Karpas-422 (cell line): ENCODE results near the gene REPS1. TPM values are rescaled to one million over a fixed set of nuclear protein-coding genes. Genes with fewer than 3 reads are reported as not detected.

Experiments used
- DNase-seq: peaks from one replicate; pipeline ENCODE4 v3.0.0-alpha.2; 2015
- H2AFZ ChIP-seq: fragments of 200-600 bp; sonication (generic); 2 replicates; pipeline ENCODE4 v1.6.1; 2014; ENCODE audit warnings: antibody characterized with exemption, low read length, mixed read lengths
- H3K27ac ChIP-seq: fragments of 200-600 bp; sonication (generic); 2 replicates; pipeline ENCODE4 v1.5.1; 2014; ENCODE audit warnings: mild to moderate bottlenecking, low read length, moderate library complexity
- H3K27me3 ChIP-seq: fragments of 200-600 bp; sonication (generic); 2 replicates; pipeline ENCODE4 v1.6.1; 2014; ENCODE audit warnings: low read length, mixed read lengths
- H3K36me3 ChIP-seq: fragments of 200-600 bp; sonication (generic); 2 replicates; pipeline ENCODE4 v1.6.1; 2014; ENCODE audit warnings: low read length, mixed read lengths; ENCODE audit not compliant: insufficient read depth
- H3K4me1 ChIP-seq: fragments of 200-600 bp; sonication (generic); 2 replicates; pipeline ENCODE4 v1.6.1; 2014; ENCODE audit warnings: mild to moderate bottlenecking, low read length, mixed read lengths
- H3K4me2 ChIP-seq: fragments of 200-600 bp; sonication (generic); 2 replicates; pipeline ENCODE4 v1.6.1; 2014; ENCODE audit warnings: low read length, low read depth, mild to moderate bottlenecking; ENCODE audit not compliant: poor library complexity, severe bottlenecking
- H3K4me3 ChIP-seq: fragments of 200-600 bp; sonication (generic); 2 replicates; pipeline ENCODE4 v1.5.1; 2014; ENCODE audit warnings: mild to moderate bottlenecking, antibody characterized with exemption, low read length, mixed read lengths
- H3K79me2 ChIP-seq: fragments of 200-600 bp; sonication (generic); 2 replicates; pipeline ENCODE4 v1.6.1; 2014; ENCODE audit warnings: mild to moderate bottlenecking, low read length, mixed read lengths
- H3K9ac ChIP-seq: fragments of 200-600 bp; sonication (generic); 2 replicates; pipeline ENCODE4 v1.6.0; 2014; ENCODE audit warnings: low read length
- H3K9me2 ChIP-seq: fragments of 200-600 bp; sonication (generic), shearing (Covaris generic); replicated peaks from 2 replicates; pipeline ENCODE4 v1.6.0; 2014; ENCODE audit warnings: mild to moderate bottlenecking, low read length, moderate library complexity; ENCODE audit not compliant: insufficient read depth
- H3K9me3 ChIP-seq: fragments of 300-700, 200-600 bp; sonication (generic); 2 replicates; pipeline ENCODE4 v1.6.1; 2014; ENCODE audit warnings: low read length, mixed read lengths
- H4K20me1 ChIP-seq: fragments of 200-600 bp; sonication (generic); 2 replicates; pipeline ENCODE4 v1.6.1; 2014; ENCODE audit warnings: mild to moderate bottlenecking, antibody characterized with exemption, low read length, low read depth; ENCODE audit not compliant: insufficient read depth
- total RNA-seq: library from RNA; depleted of rRNA; stranded (reverse); fragments of >200 nt; shearing (Covaris generic); gene quantifications from 2 replicates; pipeline ENCODE4 v1.2.3, GENCODE V29; 2014; ENCODE audit warnings: low replicate concordance

The REPS1 gene
- total RNA-seq, 1 experiment from 2014 or later, result 82.6 TPM

DNA sequence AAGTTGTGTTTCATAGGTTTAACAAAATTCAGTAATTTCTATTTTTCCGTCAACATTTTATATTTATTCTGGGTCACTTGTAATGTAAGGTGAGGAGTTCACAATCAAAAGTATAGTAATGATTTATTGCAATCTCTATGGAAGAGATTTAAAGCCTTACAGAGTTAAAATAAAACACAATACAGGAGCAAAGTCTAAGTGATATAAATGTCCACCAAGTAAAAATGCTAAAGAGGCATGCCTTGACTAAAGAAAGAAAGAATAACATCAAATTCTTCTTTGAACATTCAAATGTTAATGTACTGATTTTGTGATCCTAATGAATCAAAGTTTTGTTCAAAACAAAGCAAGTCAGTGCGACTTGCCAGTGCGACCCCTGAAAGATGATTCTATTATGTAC is 61.5 kb downstream of the REPS1 start:
- Histone ChIP-seq H3K4me2 (no peak overlapping the region), H4K20me1 (no peaks in the 10 kb centered on the region), H3K36me3 (peaks cover 18% of the 10 kb centered on the region; the same call in 1 of the 2 replicates), H3K9me2 (no peaks in the 10 kb centered on the region), H3K9ac (no peak overlapping the region), H3K4me3 (no peak overlapping the region), H3K4me1 (peaks cover 19% of the 10 kb centered on the region), H3K27me3 (no peaks in the 10 kb centered on the region), H3K79me2 (peaks cover 24% of the 10 kb centered on the region), H2AFZ (no peak overlapping the region), H3K27ac (no peak overlapping the region), H3K9me3 (no peaks in the 10 kb centered on the region)
- no peak for DNase-seq

DNA sequence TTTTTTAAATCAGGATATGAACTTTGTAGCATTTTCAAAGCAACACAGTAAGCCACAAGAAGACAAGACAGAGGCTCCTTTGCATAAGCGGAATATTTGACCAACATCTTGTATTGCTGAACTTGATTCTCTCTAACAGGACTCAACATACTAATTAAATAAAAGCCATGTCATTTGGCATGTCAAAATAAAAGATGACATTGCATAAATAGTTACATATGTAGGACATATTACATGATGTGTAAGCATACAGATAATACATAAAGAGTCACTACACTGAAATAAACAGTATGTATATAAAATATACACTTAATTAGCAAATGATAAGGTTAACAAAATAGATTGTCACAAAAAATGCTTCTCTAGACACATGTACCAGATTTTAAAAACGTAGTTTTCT is 62.2 kb downstream of the REPS1 start:
- no peaks in the 10 kb centered on the region for H3K9me3 ChIP-seq
- no peaks in the 10 kb centered on the region for H3K27me3 ChIP-seq
- H3K4me2 ChIP-seq, result no peak overlapping the region
- peaks cover 18% of the 10 kb centered on the region; the same call in 1 of the 2 replicates for H3K36me3 ChIP-seq
- no peak overlapping the region for H2AFZ ChIP-seq
- H3K27ac ChIP-seq, result no peak overlapping the region
- H3K4me1 ChIP-seq, result peaks cover 14% of the 10 kb centered on the region
- H3K4me3 ChIP-seq, result no peak overlapping the region
- DNase-seq, result no peak
- peaks cover 23% of the 10 kb centered on the region for H3K79me2 ChIP-seq
- no peaks in the 10 kb centered on the region for H4K20me1 ChIP-seq
- H3K9ac ChIP-seq, result no peak overlapping the region
- H3K9me2 ChIP-seq, result no peaks in the 10 kb centered on the region

DNA sequence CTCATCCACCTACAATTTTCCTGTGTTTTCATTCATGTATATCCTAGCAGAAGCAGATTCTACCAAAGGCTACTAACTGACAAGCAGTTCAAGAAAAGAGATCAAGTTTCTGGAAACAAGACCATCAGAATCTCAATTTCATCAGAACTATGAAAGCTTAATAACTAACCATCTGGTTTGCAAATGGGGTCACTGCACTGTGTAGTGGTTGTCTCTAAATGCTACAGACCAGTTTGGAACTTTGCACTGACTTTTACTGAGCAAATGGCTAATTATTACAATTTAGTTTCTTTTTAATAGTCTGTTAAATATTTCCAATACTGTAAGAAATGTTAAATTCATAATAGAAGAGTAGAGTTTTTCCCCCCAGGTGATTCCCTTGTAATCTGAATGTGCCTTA is 64.5 kb downstream of the REPS1 start:
- Histone ChIP-seq H3K27ac (no peak overlapping the region), H3K9ac (no peak overlapping the region), H2AFZ (no peak overlapping the region), H3K9me2 (no peaks in the 10 kb centered on the region), H3K9me3 (no peaks in the 10 kb centered on the region), H3K4me2 (no peak overlapping the region), H4K20me1 (no peaks in the 10 kb centered on the region), H3K4me3 (no peak overlapping the region), H3K79me2 (peaks cover 29% of the 10 kb centered on the region), H3K27me3 (no peaks in the 10 kb centered on the region), H3K36me3 (peaks cover 21% of the 10 kb centered on the region; the same call in 1 of the 2 replicates), H3K4me1 (peaks cover 5% of the 10 kb centered on the region)
- DNase-seq, result no peak

DNA sequence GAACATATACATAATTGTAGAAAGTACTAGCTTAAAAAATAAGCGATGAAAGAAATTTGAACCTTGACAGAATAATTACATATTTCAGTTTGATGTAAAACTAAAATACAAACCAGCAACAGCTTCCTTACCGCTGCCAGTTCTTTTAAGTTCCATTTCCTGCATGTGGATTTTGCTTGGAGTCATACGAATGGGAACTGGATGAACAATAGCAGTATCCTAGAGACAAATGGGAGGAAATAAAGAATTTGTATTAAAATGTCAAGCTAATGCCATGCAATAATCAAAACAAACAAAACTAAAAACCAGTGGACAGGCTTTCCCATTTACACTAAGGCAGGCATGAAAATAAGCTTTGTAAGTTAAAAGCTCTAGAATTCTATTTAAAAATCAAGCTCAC is 67.1 kb downstream of the REPS1 start:
- Histone ChIP-seq H3K4me3 (no peak overlapping the region), H3K9ac (no peak overlapping the region), H4K20me1 (no peaks in the 10 kb centered on the region), H3K27ac (no peak overlapping the region), H3K9me2 (no peaks in the 10 kb centered on the region), H3K4me1 (peaks cover 5% of the 10 kb centered on the region), H3K4me2 (no peak overlapping the region), H3K27me3 (no peaks in the 10 kb centered on the region), H3K9me3 (no peaks in the 10 kb centered on the region), H2AFZ (no peak overlapping the region), H3K36me3 (peaks cover 23% of the 10 kb centered on the region; the same call in 1 of the 2 replicates), H3K79me2 (peaks cover 24% of the 10 kb centered on the region)
- no peak for DNase-seq

DNA sequence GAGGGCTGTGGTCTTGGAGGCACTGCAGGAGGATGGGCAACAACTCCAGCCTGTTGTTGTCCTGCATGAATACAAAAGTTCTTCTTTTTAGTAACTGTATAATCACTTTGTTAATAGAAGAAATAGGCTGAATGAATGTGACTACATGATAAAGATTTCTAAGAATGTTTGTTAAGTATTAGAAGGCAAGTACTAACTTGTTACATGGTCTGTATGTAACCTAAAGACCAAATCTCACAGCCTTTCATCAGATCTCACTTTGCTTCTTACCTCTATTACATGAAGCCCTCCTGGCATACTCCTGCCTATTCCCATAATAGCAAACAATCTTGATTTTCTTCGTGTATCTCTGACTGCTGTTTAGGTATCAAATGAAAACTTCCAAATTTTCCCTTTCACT is 73.4 kb downstream of the REPS1 start:
- Histone ChIP-seq H2AFZ (no peak overlapping the region), H3K9me3 (no peaks in the 10 kb centered on the region), H3K27me3 (no peaks in the 10 kb centered on the region), H3K79me2 (0 out of 2 replicates have a peak, but pooled peaks cover 6% of the 10 kb centered on the region), H3K9ac (no peak overlapping the region), H3K36me3 (peaks cover 61% of the 10 kb centered on the region), H3K4me1 (peaks cover 5% of the 10 kb centered on the region), H3K4me2 (no peak overlapping the region), H3K27ac (no peak overlapping the region), H3K9me2 (no peaks in the 10 kb centered on the region), H4K20me1 (no peaks in the 10 kb centered on the region), H3K4me3 (no peak overlapping the region)
- no peak for DNase-seq

DNA sequence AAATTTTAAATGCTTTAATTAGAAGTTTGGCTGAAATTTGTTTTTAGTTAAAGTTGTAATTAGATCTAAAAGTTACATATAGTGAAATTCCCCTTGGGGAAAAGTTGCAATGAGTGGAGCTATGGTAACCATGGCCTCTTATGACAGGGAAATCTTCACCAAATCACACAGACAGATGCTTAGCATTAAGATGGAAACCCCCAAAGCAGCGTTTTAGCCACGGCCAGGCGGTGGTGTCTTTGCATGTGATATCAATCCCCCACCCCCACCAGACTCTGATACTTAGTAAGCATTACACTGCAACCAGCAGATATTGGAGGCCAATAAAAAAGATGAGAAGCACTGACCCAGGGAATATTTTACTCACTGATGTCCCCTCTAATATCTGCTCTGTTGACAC is 75.7 kb downstream of the REPS1 start:
- Histone ChIP-seq H3K36me3 (peaks cover 61% of the 10 kb centered on the region), H3K27me3 (no peaks in the 10 kb centered on the region)
- DNase-seq, result no peak

DNA sequence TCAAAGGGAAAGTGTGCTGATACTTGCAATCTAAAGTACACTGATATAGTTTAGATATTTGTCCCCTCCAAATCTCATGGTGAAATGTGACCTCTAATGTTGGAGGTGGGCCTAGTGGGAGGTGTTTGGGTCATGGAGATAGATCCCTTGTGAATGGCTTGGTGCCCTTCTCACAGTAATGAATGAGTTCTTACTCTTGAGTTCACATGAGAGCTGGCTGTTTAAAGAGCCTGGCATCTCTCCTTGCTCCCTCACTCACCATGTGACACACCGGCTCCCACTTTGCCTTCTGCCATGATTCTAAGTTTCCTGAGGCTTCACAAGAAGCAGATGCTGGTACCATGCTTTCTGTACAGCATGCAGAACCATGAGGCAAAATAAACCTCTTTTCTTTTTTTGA is 78.1 kb downstream of the REPS1 start:
- H4K20me1 ChIP-seq, result no peaks in the 10 kb centered on the region
- H3K27me3 ChIP-seq, result no peaks in the 10 kb centered on the region

More for the DNA sequence above, 75.7 kb downstream of the REPS1 start:
- Histone ChIP-seq H2AFZ (no peak overlapping the region), H3K4me1 (peaks cover 10% of the 10 kb centered on the region), H3K4me3 (no peak overlapping the region), H3K4me2 (no peak overlapping the region), H4K20me1 (no peaks in the 10 kb centered on the region), H3K79me2 (no peaks in the 10 kb centered on the region), H3K9me3 (no peaks in the 10 kb centered on the region), H3K9ac (no peak overlapping the region), H3K27ac (no peak overlapping the region), H3K9me2 (no peaks in the 10 kb centered on the region)

DNA sequence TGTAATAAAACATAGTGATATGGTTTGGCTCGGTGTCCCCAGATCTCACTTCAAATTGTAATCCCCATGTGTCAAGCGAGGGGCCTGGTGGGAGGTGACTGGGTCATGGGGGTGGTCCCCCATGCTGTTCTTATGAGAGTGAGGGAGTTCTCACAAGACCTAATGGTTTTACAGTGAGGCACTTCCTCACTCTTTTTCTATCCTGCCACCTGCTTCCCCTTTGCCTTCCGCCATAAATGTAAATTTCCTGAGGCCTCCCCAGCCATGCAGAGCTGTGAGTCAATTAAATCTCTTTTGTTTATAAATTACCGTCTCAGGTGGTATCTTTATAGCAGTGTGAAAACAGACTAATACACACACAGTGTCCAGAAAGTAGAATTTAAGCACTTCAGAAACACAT is 78.5 kb downstream of the REPS1 start:
- Histone ChIP-seq H2AFZ (no peak overlapping the region), H3K79me2 (no peaks in the 10 kb centered on the region), H3K9ac (no peak overlapping the region), H3K9me2 (no peaks in the 10 kb centered on the region), H4K20me1 (no peaks in the 10 kb centered on the region), H3K27ac (peak overlapping the region; percentile 6; the same call in 1 of the 2 replicates), H3K36me3 (peaks cover 55% of the 10 kb centered on the region), H3K4me1 (peaks cover 10% of the 10 kb centered on the region), H3K27me3 (no peaks in the 10 kb centered on the region), H3K4me2 (peak overlapping the region; percentile 10), H3K9me3 (no peaks in the 10 kb centered on the region), H3K4me3 (no peak overlapping the region)
- DNase-seq, result peak; percentile 53

More for the DNA sequence above, 78.1 kb downstream of the REPS1 start:
- peaks cover 58% of the 10 kb centered on the region for H3K36me3 ChIP-seq
- H3K79me2 ChIP-seq, result no peaks in the 10 kb centered on the region
- H3K4me2 ChIP-seq, result peak overlapping the region; percentile 10
- H3K9ac ChIP-seq, result no peak overlapping the region
- H2AFZ ChIP-seq, result no peak overlapping the region
- no peaks in the 10 kb centered on the region for H3K9me2 ChIP-seq
- H3K9me3 ChIP-seq, result no peaks in the 10 kb centered on the region
- peaks cover 10% of the 10 kb centered on the region for H3K4me1 ChIP-seq
- no peak for DNase-seq
- H3K27ac ChIP-seq, result peak overlapping the region; percentile 6; the same call in 1 of the 2 replicates
- H3K4me3 ChIP-seq, result no peak overlapping the region

DNA sequence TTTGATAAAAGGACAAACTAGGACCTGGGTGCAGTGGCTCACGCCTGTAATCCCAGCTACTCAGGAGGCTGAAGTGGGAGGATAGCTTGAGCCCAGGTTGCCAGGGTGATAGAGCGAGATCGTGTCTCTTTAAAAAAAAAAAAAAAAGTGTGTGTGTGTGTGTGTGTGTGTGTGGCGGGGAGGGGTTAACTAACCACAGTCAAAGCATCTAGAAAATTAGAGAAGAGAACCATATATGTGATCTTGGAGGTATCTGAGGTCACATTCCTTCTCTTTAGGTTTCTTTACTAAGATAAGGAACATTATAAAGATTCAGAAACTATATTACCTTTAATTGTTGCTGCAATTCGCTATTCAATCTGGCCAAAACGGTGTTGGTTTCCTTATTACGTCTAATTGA is 80.9 kb downstream of the REPS1 start:
- H3K4me1 ChIP-seq, result peaks cover 10% of the 10 kb centered on the region
- peaks cover 53% of the 10 kb centered on the region for H3K36me3 ChIP-seq
- H3K9ac ChIP-seq, result no peak overlapping the region
- no peak for DNase-seq
- H3K79me2 ChIP-seq, result no peaks in the 10 kb centered on the region
- H3K9me2 ChIP-seq, result no peaks in the 10 kb centered on the region
- no peak overlapping the region for H2AFZ ChIP-seq
- no peak overlapping the region for H3K27ac ChIP-seq
- no peaks in the 10 kb centered on the region for H4K20me1 ChIP-seq
- no peaks in the 10 kb centered on the region for H3K9me3 ChIP-seq
- no peaks in the 10 kb centered on the region for H3K27me3 ChIP-seq
- H3K4me3 ChIP-seq, result no peak overlapping the region
- no peak overlapping the region for H3K4me2 ChIP-seq
